ENCODE data around the gene BMP2K. TPM values are rescaled to one million over a fixed set of nuclear protein-coding genes. Genes with fewer than 3 reads are reported as not detected.
"Not testable (repeated sequence)": the region's sequence is repeated elsewhere in the genome, so short reads cannot be mapped to it uniquely, and the experiment has no call there.

Gene BMP2K
- total RNA-seq, 1 donor from 2014 or later = 25.1 TPM

- H3K36me3 ChIP-seq (ENCODE audit: control insufficient read depth in 3 of 3, insufficient read depth in 3 of 3, low read length in 3 of 3) = no peaks in the 10 kb centered on the region
- H3K27ac ChIP-seq (ENCODE audit: low read depth, low read length) = no peak overlapping the region
- peaks cover 4 to 11% (median 8%) of the 10 kb centered on the region in 3 donors for H3K4me1 ChIP-seq (ENCODE audit: control insufficient read depth in 3 of 3, insufficient read depth in 3 of 3, low read length in 3 of 3)
- H3K9ac ChIP-seq (ENCODE audit: low read depth in 1 of 3, low read length in 3 of 3) = no peak overlapping the region
- H3K27me3 ChIP-seq (ENCODE audit: control insufficient read depth in 3 of 3, insufficient read depth in 3 of 3, low read length in 3 of 3) = no peaks in the 10 kb centered on the region
- H3K4me3 ChIP-seq (ENCODE audit: low read length in 3 of 3) = no peak overlapping the region
- no peaks in the 10 kb centered on the region for H3K9me3 ChIP-seq (ENCODE audit: control insufficient read depth in 3 of 3, low read length in 3 of 3)
These were observed 11.3 kb downstream of the BMP2K start for GRCh38 chr4:78787392-78788006.

- Histone ChIP-seq H3K9me3 (ENCODE audit: control insufficient read depth in 3 of 3, low read length in 3 of 3) (no peaks in the 10 kb centered on the region), H3K9ac (ENCODE audit: low read depth in 1 of 3, low read length in 3 of 3) (no peak overlapping the region), H3K4me1 (ENCODE audit: control insufficient read depth in 3 of 3, insufficient read depth in 3 of 3, low read length in 3 of 3) (peaks cover 4 to 11% (median 8%) of the 10 kb centered on the region in 3 donors), H3K27me3 (ENCODE audit: control insufficient read depth in 3 of 3, insufficient read depth in 3 of 3, low read length in 3 of 3) (no peaks in the 10 kb centered on the region), H3K4me3 (ENCODE audit: low read length in 3 of 3) (no peak overlapping the region), H3K36me3 (ENCODE audit: control insufficient read depth in 3 of 3, insufficient read depth in 3 of 3, low read length in 3 of 3) (no peaks in the 10 kb centered on the region), H3K27ac (ENCODE audit: low read depth, low read length) (no peak overlapping the region)
These were observed 12.1 kb downstream of the BMP2K start for GRCh38 chr4:78788007-78788889.

- H3K36me3 ChIP-seq (ENCODE audit: control insufficient read depth in 3 of 3, insufficient read depth in 3 of 3, low read length in 3 of 3); H3K4me3 ChIP-seq (ENCODE audit: low read length in 3 of 3); H3K9ac ChIP-seq (ENCODE audit: low read depth in 1 of 3, low read length in 3 of 3); H3K27ac ChIP-seq (ENCODE audit: low read depth, low read length); H3K27me3 ChIP-seq (ENCODE audit: control insufficient read depth in 3 of 3, insufficient read depth in 3 of 3, low read length in 3 of 3); H3K9me3 ChIP-seq (ENCODE audit: control insufficient read depth in 3 of 3, low read length in 3 of 3); H3K4me1 ChIP-seq (ENCODE audit: control insufficient read depth in 3 of 3, insufficient read depth in 3 of 3, low read length in 3 of 3): not testable (repeated sequence)
These were observed 19.7 kb downstream of the BMP2K start for GRCh38 chr4:78795594-78796416.

GRCh38 chr4:78796526-78796925 is 20.4 kb downstream of the BMP2K start:
- Histone ChIP-seq H3K27ac (ENCODE audit: low read depth, low read length) (no peak overlapping the region), H3K36me3 (ENCODE audit: control insufficient read depth in 3 of 3, insufficient read depth in 3 of 3, low read length in 3 of 3) (no peaks in the 10 kb centered on the region), H3K27me3 (ENCODE audit: control insufficient read depth in 3 of 3, insufficient read depth in 3 of 3, low read length in 3 of 3) (no peaks in the 10 kb centered on the region), H3K4me3 (ENCODE audit: low read length in 3 of 3) (no peak overlapping the region), H3K9ac (ENCODE audit: low read depth in 1 of 3, low read length in 3 of 3) (no peak overlapping the region), H3K4me1 (ENCODE audit: control insufficient read depth in 3 of 3, insufficient read depth in 3 of 3, low read length in 3 of 3) (peaks cover 3 to 9% (median 4%) of the 10 kb centered on the region in 3 donors), H3K9me3 (ENCODE audit: control insufficient read depth in 3 of 3, low read length in 3 of 3) (no peaks in the 10 kb centered on the region)

- H3K4me3 ChIP-seq (ENCODE audit: low read length in 3 of 3) = no peak overlapping the region
- no peaks in the 10 kb centered on the region for H3K9me3 ChIP-seq (ENCODE audit: control insufficient read depth in 3 of 3, low read length in 3 of 3)
- H3K27ac ChIP-seq (ENCODE audit: low read depth, low read length) = no peak overlapping the region
- no peaks in the 10 kb centered on the region for H3K36me3 ChIP-seq (ENCODE audit: control insufficient read depth in 3 of 3, insufficient read depth in 3 of 3, low read length in 3 of 3)
- H3K4me1 ChIP-seq (ENCODE audit: control insufficient read depth in 3 of 3, insufficient read depth in 3 of 3, low read length in 3 of 3) = peaks cover 3 to 9% (median 4%) of the 10 kb centered on the region in 3 donors
- no peak overlapping the region for H3K9ac ChIP-seq (ENCODE audit: low read depth in 1 of 3, low read length in 3 of 3)
- no peaks in the 10 kb centered on the region for H3K27me3 ChIP-seq (ENCODE audit: control insufficient read depth in 3 of 3, insufficient read depth in 3 of 3, low read length in 3 of 3)
These were observed 21.7 kb downstream of the BMP2K start for GRCh38 chr4:78797777-78798284.

- H3K36me3 ChIP-seq (ENCODE audit: control insufficient read depth in 3 of 3, insufficient read depth in 3 of 3, low read length in 3 of 3) = no peaks in the 10 kb centered on the region
- no peak overlapping the region for H3K27ac ChIP-seq (ENCODE audit: low read depth, low read length)
- no peaks in the 10 kb centered on the region for H3K9me3 ChIP-seq (ENCODE audit: control insufficient read depth in 3 of 3, low read length in 3 of 3)
- peaks cover 3 to 9% (median 4%) of the 10 kb centered on the region in 3 donors for H3K4me1 ChIP-seq (ENCODE audit: control insufficient read depth in 3 of 3, insufficient read depth in 3 of 3, low read length in 3 of 3)
- H3K27me3 ChIP-seq (ENCODE audit: control insufficient read depth in 3 of 3, insufficient read depth in 3 of 3, low read length in 3 of 3) = no peaks in the 10 kb centered on the region
- H3K4me3 ChIP-seq (ENCODE audit: low read length in 3 of 3) = no peak overlapping the region
- H3K9ac ChIP-seq (ENCODE audit: low read depth in 1 of 3, low read length in 3 of 3) = no peak overlapping the region
These were observed 23.7 kb downstream of the BMP2K start for GRCh38 chr4:78799551-78800495.

- H3K27me3 ChIP-seq (ENCODE audit: control insufficient read depth in 3 of 3, insufficient read depth in 3 of 3, low read length in 3 of 3) = no peaks in the 10 kb centered on the region
- H3K36me3 ChIP-seq (ENCODE audit: control insufficient read depth in 3 of 3, insufficient read depth in 3 of 3, low read length in 3 of 3) = no peaks in the 10 kb centered on the region
- no peaks in the 10 kb centered on the region for H3K9me3 ChIP-seq (ENCODE audit: control insufficient read depth in 3 of 3, low read length in 3 of 3)
- no peak overlapping the region for H3K4me3 ChIP-seq (ENCODE audit: low read length in 3 of 3)
- peaks cover 3 to 9% (median 4%) of the 10 kb centered on the region in 3 donors for H3K4me1 ChIP-seq (ENCODE audit: control insufficient read depth in 3 of 3, insufficient read depth in 3 of 3, low read length in 3 of 3)
- no peak overlapping the region for H3K9ac ChIP-seq (ENCODE audit: low read depth in 1 of 3, low read length in 3 of 3)
- H3K27ac ChIP-seq (ENCODE audit: low read depth, low read length) = no peak overlapping the region
These were observed 24.8 kb downstream of the BMP2K start for GRCh38 chr4:78800965-78801364.

GRCh38 chr4:78803983-78804382 is 27.8 kb downstream of the BMP2K start:
- no peak overlapping the region for H3K9ac ChIP-seq (ENCODE audit: low read depth in 1 of 3, low read length in 3 of 3)
- no peak overlapping the region for H3K27ac ChIP-seq (ENCODE audit: low read depth, low read length)
- H3K9me3 ChIP-seq (ENCODE audit: control insufficient read depth in 3 of 3, low read length in 3 of 3) = peaks cover 0 to 2% (median 0%) of the 10 kb centered on the region in 3 donors
- no peaks in the 10 kb centered on the region for H3K27me3 ChIP-seq (ENCODE audit: control insufficient read depth in 3 of 3, insufficient read depth in 3 of 3, low read length in 3 of 3)
- no peaks in the 10 kb centered on the region for H3K36me3 ChIP-seq (ENCODE audit: control insufficient read depth in 3 of 3, insufficient read depth in 3 of 3, low read length in 3 of 3)
- H3K4me3 ChIP-seq (ENCODE audit: low read length in 3 of 3) = no peak overlapping the region
- peaks cover 3 to 9% (median 4%) of the 10 kb centered on the region in 3 donors for H3K4me1 ChIP-seq (ENCODE audit: control insufficient read depth in 3 of 3, insufficient read depth in 3 of 3, low read length in 3 of 3)

- Histone ChIP-seq H3K9me3 (ENCODE audit: control insufficient read depth in 3 of 3, low read length in 3 of 3) (peaks cover 0 to 2% (median 0%) of the 10 kb centered on the region in 3 donors), H3K4me3 (ENCODE audit: low read length in 3 of 3) (no peak overlapping the region), H3K9ac (ENCODE audit: low read depth in 1 of 3, low read length in 3 of 3) (no peak overlapping the region), H3K36me3 (ENCODE audit: control insufficient read depth in 3 of 3, insufficient read depth in 3 of 3, low read length in 3 of 3) (no peaks in the 10 kb centered on the region), H3K27me3 (ENCODE audit: control insufficient read depth in 3 of 3, insufficient read depth in 3 of 3, low read length in 3 of 3) (no peaks in the 10 kb centered on the region), H3K4me1 (ENCODE audit: control insufficient read depth in 3 of 3, insufficient read depth in 3 of 3, low read length in 3 of 3) (peaks cover 0 to 8% (median 4%) of the 10 kb centered on the region in 3 donors), H3K27ac (ENCODE audit: low read depth, low read length) (no peak overlapping the region)
These were observed 30.9 kb downstream of the BMP2K start for GRCh38 chr4:78806943-78807460.
